ENCODE results near the gene DACT2.

DACT2 gene

GRCh38 chr6:168348186-168348585, 28.6 kb upstream of the DACT2 start:
- DNase-seq = no peak

- no peak for DNase-seq
These were observed 28.0 kb upstream of the DACT2 start for GRCh38 chr6:168347615-168348014.

GRCh38 chr6:168347053-168347452, 27.5 kb upstream of the DACT2 start:
- no peak for DNase-seq

- DNase-seq = no peak
These were observed 26.5 kb upstream of the DACT2 start for GRCh38 chr6:168345896-168346754.

- DNase-seq = no peak
These were observed 25.7 kb upstream of the DACT2 start for GRCh38 chr6:168345266-168345665.

- DNase-seq = no peak
These were observed 24.8 kb upstream of the DACT2 start for GRCh38 chr6:168344338-168344737.

- no peak for DNase-seq
These were observed 23.9 kb upstream of the DACT2 start for GRCh38 chr6:168343239-168344150.

GRCh38 chr6:168342636-168343035, 23.1 kb upstream of the DACT2 start:
- no peak for DNase-seq

GRCh38 chr6:168341280-168341900, 21.8 kb upstream of the DACT2 start:
- DNase-seq = no peak

GRCh38 chr6:168340819-168341218, 21.2 kb upstream of the DACT2 start:
- no peak for DNase-seq

- DNase-seq = no peak
These were observed 19.2 kb upstream of the DACT2 start for GRCh38 chr6:168338777-168339176.

- DNase-seq = no peak
These were observed 17.4 kb upstream of the DACT2 start for GRCh38 chr6:168336967-168337366.

GRCh38 chr6:168333989-168334388, 14.4 kb upstream of the DACT2 start:
- no peak for DNase-seq

- no peak for DNase-seq
These were observed 13.9 kb upstream of the DACT2 start for GRCh38 chr6:168333491-168333890.

GRCh38 chr6:168333039-168333438, 13.5 kb upstream of the DACT2 start:
- no peak for DNase-seq

GRCh38 chr6:168332020-168332419, 12.4 kb upstream of the DACT2 start:
- no peak for DNase-seq

GRCh38 chr6:168331058-168331457, 11.5 kb upstream of the DACT2 start:
- no peak for DNase-seq

- DNase-seq = no peak
These were observed 10.8 kb upstream of the DACT2 start for GRCh38 chr6:168330403-168330802.

- DNase-seq = no peak
These were observed 8.5 kb upstream of the DACT2 start for GRCh38 chr6:168328086-168328485.

GRCh38 chr6:168326294-168327261, 7.0 kb upstream of the DACT2 start:
- DNase-seq = no peak

- DNase-seq = no peak
These were observed 3.4 kb upstream of the DACT2 start for GRCh38 chr6:168322966-168323365.

- DNase-seq = no peak
These were observed 1.1 kb upstream of the DACT2 start for GRCh38 chr6:168320634-168321033.
